Measurements from ENCODE around the gene MT1H.
"Not testable (repeated sequence)": the region's sequence is repeated elsewhere in the genome, so short reads cannot be mapped to it uniquely, and the experiment has no call there.

Gene MT1H
- total RNA-seq, result 0 to 11.6 (median 0.33) reads per million in 17 experiments

DNA sequence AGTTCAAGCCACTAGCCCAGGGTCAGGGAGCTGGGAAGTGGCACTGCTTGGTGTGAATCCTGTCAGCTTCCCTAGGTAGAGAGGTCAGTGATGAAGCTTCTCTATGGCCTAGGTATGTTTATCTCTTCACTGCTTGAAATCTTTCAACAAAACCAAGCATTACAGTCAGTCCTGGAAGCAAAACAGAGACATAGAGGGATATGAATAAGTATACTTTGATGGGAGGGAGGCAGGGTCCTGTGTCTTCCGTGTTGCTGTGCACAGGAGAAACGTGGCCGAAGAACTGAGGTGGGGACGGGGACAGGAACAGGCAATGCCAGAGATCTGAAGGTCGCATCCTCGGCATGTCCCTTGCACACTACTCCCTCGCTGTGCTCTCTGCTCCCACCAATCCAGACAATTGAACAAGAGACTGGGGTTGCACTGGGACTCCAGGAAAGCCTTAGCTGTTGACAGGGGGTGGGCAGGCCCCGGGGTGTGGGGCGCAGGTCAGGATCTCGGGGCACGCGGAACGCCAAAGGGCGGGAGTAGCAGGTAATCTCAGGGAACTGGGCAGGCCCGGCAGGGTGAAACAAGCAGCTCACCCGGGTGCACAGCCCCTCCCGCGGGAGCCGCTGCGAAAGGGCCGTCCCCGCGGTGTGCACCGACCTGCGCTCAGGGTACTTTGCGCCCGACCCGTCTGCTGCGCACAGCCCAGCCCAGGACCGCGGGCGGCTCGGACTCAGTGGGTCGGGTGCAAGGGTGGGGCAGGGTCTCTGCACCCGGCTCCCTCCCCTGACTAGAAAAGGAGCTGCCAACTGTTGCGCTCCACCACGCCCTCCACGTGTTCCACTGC lies at the start of gene MT1H:
Gene MT1H (plus strand): TSS at position 810 of the 835 bp plus-strand sequence. CDS start 71 bp downstream, outside the sequence.
- no peak for DNase-seq

DNA sequence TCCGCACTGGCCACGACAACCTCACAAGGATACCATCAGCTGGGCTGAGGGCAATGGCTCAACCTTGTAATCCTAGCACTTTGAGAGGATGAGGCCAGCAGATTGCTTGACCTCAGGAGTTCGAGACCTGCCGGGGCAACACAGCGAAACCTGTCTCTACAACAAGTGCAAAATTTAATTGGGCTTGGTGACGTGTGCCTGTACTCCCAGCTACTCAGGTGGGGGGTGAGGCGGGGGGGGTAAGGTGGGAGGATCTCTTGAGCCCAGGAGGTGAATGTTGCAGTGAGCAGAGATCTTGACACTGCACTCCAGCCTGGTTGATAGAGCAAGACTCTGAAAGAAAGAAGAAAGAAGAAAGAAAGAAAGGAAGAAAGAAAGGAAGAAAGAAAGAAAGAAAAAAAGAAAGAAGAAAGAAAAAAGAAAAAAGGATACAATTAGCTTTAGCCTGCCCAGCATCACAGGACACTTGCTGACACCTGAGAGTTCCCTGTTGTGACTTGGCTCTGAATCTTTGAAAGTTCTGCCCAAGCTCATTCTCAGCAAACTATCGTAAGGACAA lies 49.2 kb upstream of the MT1H start:
- DNase-seq, result no peak

DNA sequence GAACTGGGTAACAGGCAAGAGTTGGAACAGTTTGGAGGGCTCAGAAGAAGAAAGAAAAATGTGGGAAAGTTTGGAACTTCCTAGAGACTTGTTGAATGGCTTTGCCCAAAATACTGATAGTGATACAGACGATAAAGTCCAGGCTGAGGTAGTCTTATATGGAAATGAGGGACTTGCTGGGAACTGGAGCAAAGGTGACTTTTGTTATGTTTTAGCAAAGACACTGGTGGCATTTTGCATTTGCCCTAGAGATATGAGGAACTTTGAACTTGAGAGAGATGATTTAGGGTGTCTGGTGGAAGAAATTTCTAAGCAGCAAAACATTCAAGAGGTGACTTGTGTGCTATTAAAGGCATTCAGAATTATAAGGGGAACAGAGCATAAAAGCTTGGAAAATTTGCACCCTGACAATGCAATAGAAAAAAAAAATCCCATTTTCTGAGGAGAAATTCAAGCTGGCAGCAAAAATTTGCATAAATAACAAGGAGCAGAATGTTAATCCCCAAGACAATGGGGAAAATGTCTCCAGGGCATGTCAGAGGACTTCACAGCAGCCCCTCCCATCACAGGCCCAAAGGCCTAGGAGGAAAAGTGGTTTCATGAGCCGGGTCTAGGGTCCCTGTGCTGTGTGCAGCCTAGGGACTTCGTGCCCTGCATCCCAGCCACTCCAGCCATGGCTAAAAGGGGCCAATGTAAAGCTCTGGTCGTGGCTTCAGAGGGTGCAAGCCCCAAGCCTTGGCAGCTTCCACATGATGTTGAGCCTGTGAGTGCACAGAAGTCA lies 47.8 kb upstream of the MT1H start:
- DNase-seq, result not testable (repeated sequence)

DNA sequence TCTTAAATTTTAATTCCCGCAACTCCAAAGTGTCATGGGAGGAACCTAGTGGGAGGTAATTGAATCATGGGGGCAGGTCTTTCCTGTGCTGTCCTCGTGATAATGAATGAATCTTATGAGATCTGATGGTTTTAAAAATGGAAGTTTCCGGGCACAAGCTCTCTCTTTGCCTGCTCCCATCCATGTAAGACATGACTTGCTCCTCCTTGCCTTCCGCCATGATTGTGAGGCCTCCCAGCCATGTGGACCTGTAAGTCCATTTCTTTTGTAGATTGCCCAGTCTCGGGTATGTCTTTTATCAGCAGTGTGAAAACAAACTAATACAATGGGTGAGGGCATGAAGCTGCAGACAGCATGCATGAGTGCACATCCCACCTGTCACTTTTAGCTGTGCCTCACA lies 46.4 kb upstream of the MT1H start:
- DNase-seq, result not testable (repeated sequence)

DNA sequence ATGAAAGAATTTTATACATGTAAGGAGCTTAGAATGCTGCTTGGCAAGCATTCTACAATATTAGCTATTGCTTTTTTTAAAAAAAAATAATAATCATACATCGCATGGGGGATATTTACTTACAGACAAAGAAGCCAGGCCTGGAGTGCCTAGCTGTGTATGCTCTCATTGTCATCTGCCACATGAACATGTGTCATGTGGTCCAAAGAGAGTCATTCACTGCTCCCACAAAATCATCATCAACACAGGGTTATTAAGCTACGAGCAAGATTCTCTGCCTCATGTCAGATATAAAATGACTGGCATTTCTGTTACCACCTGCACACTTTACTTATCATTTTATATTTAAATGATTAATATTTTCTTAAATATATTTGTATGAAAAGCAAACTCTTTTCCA lies 46.0 kb upstream of the MT1H start:
- peak in 2 of 4 experiments; percentile 30 to 47 for DNase-seq

DNA sequence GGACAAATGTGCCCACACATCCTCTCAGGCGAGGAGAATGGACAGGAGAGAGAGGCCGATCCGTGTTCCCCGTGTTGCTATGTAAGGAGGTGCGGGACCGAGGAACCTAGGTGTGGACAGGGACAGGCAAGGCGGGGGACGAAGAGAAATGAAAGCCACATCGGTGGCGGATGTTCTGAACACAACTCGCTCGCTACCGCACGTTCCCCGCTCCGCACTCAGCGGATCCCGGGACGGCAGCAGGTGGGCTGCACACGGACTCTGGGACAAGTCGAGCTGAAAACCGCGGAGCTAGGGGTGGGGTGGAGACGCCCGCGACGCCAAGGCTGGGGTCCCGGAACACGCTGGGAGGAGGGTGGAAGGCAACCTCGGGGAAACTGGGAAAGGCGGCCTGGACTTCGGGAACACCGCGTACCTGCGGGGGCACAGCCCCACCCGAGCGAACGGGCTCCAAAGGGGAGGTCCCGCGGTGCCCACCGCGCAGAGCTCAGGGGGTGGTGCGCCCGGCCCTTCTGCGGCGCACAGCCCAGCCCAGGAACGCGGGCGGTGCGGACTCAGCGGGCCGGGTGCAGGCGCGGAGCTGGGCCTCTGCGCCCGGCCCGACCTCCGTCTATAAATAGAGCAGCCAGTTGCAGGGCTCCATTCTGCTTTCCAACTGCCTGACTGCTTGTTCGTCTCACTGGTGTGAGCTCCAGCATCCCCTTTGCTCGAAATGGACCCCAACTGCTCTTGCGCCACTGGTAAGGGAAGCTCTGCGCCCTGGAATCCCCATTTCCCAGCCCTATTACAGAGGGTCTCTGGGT lies 44.3 kb upstream of the MT1H start, which contains the start of gene MT1E:
Gene MT1E (plus strand): TSS at position 642 of the 803 bp plus-strand sequence. CDS start 71 bp downstream, at position 713.
- DNase-seq, result peak; percentile 78 to 86 (median 81)

DNA sequence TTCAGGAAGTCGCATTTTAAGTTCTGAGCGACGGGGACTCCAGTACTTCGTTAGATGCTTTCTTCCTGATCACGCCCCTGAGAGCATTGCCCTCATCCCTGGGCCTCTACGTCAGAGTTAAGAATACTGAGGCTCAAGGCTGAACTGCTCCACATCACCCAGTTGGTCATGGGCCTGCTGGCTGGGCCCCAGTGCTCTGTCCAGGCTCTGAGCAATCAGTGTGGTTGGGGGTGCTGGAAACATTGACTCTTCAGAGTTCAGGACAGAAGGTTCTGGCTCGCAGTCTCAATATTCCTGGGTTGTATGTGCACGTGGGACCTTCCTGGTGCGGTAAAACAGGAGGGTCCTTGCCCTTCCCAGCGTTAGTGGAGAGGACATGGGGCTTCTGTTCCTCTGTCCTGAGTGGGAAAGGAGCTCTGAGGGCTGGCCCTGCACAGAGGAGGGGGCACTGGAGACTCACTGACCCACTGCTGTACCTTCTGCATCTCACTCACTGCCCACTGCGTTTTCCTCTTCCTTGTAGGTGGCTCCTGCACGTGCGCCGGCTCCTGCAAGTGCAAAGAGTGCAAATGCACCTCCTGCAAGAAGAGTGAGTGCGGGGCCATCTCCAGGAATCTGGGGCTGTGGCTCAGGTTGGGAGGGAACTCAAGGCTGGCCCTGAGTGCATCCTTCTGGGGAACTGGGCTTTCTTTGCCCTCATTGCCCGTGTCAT lies 43.5 kb upstream of the MT1H start:
- DNase-seq, result peak; percentile 31 to 61 (median 39)

DNA sequence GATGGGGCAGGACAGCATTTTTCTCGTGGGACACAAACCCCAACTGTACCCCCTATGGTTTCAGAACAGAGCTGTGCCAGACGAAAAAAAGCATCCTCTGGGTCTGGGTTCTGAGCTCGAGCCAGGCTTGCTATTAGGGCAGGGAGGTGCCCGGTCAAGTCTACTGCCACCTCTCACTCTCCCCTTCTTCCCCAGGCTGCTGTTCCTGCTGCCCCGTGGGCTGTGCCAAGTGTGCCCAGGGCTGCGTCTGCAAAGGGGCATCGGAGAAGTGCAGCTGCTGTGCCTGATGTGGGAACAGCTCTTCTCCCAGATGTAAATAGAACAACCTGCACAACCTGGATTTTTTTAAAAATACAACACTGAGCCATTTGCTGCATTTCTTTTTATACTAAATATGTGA lies 42.9 kb upstream of the MT1H start:
- DNase-seq, result no peak

DNA sequence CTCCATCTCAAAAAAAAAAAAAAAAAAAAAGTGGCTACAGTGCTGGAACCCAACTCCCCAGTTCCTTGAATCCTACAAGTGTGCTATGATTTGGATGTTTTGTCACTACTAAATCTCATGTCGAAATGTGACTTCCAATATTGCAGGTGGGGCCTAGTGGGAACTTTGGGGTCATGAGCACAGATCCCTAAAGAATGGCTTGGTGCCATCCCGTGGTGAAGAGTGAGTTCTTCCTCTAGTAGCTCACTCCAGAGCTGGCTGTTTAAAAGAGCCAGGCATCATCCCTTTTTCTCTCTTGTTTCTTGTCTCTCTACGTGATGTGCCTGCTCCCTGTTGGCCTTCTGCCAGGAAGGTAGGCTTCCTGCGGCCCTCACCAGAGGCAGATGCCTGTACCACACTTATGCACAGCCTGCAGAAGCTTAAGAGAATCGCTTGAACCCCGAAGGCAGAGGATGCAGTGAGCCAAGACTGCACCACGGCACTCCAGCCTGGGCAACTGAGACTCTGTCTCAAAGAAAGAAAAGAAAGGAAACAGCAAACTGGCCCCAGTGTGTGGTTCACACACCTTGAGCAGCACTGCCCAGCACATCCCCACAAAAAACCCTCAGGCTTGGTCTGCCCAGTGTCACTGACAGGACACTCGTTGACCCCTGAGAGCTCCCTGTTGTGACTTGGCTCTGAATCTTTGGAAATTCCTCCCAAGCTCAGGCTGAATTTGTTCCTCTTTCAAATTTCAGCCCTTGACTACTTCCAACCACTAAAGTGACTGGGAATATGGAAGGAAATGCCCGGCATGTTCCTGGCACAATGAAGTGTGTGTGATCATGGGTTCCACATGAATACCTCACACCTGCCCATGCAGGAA lies 40.9 kb upstream of the MT1H start:
- no peak for DNase-seq

DNA sequence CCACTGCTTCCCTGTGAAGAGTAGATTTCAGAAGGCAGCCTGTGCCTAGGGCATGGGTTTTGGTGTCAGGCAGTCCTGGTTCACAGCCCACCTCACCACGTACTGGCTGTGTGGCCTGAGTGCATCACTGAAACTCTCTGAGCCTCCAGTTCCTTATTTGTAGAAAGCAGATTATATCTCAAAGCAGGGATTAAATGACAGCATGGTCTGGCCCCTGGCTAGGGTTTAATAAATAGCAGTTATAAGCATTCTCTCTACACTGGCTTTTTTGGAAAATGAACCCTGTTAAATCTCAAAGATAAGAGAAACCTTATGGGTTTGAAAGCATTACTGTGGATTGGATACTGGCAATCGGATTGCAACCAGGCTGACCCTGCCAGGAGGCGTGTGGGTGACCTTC lies 40.1 kb upstream of the MT1H start:
- DNase-seq, result peak in 1 of 4 experiments; percentile 22

DNA sequence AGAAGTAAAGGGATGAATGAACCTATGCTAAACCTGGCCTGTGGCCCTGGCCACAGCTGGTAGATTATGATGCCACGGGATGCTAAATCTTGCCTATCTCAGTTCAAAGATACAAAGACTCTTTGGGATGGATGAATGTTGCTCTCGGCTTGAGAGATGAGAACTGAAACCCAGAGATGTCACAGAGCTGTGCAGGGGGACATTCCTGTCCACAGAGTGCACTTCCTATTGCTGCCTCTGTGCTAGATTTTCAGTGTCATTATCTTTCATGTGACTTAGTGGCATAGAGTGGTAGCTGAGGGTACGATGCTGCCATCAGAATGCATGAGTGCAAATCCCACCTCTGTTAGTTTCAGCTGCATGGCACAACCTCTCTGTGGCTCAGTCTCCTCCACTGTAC lies 39.5 kb upstream of the MT1H start:
- peak in 2 of 4 experiments; percentile 21 to 39 for DNase-seq

DNA sequence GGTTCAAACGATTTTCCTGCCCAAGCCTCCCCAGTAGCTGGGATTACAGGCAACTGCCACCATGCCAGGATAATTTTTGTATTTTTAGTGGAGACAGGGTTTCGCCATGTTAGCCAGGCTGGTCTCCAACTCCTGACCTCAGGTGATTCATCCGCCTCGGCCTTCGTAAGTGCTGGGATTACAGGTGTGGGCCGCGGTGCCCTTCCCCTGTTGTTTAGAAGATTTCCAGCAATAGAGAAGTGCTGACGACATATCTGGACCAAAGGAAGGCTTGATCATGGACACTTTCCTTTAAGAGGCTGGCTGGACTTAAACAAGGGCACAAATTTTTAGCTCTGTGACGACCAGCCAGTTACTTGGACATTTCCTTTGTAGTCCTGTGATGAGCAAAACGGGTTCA lies 38.4 kb upstream of the MT1H start:
- no peak for DNase-seq

DNA sequence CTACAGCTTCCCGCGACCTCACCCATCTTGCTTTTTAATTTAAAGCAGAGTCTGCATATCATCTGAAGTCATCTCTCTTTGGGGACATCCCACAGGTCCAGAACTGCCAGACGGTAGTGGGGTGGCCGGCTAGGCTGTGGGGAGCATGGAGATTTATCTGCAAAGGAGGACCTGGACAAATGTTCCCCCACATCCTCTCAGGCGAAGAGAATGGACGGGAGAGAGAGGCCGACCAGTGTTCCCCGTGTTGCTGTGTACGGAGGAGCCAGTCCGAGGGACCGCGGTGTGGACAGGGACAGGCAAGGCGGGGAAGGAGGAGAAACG lies 37.8 kb upstream of the MT1H start:
- peak in 1 of 4 experiments; percentile 32 for DNase-seq

DNA sequence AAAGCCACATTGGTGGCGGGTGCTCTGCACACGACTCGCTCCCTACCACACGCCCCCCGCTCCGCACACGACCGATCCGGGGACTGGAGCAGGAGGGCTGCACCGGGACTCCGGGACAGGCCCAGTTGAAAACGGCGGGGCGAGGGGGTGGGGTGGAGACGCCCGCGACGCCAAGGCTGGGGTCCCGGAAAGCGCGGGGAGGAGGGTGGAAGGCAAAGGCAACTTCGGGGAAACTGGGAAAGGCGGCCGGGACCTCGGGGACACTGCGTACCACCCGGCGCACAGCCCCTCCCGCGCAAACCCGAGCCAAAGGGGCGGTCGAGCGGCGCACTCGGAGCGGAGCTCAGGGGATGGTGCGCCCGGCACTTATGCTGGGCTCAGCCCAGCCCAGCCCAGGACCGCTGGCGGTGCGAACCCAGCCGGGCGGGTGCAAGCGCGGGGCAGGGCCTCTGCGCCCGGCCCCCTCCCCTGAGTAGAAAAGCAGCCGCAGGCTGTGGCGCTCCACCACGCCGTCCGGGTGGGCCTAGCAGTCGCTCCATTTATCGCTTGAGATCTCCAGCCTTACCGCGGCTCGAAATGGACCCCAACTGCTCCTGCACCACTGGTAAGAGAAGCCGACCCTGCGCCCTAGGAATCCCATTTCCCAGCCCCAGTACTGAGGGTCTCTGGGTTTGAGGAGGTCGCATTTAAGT lies 37.3 kb upstream of the MT1H start, which contains the start of gene MT1M:
Gene MT1M (plus strand): TSS at position 504 of the 692 bp plus-strand sequence. CDS start 73 bp downstream, at position 577.
- DNase-seq, result peak in 1 of 4 experiments; percentile 43

DNA sequence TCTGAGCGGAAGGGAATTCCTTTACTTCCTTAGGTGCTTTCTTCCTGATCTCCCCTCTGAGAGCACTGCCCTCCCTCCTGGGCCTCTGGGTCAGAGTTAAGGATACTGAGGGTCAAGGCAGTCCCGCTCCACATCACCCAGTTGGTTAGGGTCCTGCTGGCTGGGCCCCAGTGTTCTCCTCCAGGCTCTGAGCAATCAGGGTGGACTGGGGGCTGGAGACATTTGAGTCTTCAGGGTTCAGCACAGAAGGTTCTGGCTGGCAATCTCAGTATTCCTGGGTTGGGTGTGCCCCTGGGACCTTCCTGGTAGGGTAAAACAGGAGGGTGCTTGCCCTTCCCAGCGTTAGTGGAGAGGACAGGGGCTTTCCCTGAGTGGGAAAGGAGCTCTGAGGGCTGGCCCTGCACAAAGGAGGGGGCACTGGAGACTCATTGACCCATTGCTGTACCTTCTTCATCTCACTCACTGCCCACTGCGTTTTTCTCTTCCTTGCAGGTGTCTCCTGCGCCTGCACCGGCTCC lies 36.7 kb upstream of the MT1H start:
- no peak for DNase-seq

DNA sequence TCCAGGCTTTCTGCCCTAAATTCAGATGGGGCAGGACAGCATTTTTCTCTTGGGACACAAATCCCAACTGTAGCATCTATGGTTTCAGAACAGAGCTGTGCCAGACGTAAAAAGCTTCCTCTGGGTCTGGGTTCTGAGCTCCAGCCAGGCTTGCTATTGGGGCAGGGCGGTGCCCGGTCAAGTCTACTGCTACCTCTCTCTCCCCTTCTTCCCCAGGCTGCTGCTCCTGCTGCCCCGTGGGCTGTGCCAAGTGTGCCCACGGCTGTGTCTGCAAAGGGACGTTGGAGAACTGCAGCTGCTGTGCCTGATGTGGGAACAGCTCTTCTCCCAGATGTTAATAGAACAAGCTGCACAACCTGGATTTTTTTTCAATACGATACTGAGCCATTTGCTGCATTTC lies 36.1 kb upstream of the MT1H start:
- DNase-seq, result no peak

DNA sequence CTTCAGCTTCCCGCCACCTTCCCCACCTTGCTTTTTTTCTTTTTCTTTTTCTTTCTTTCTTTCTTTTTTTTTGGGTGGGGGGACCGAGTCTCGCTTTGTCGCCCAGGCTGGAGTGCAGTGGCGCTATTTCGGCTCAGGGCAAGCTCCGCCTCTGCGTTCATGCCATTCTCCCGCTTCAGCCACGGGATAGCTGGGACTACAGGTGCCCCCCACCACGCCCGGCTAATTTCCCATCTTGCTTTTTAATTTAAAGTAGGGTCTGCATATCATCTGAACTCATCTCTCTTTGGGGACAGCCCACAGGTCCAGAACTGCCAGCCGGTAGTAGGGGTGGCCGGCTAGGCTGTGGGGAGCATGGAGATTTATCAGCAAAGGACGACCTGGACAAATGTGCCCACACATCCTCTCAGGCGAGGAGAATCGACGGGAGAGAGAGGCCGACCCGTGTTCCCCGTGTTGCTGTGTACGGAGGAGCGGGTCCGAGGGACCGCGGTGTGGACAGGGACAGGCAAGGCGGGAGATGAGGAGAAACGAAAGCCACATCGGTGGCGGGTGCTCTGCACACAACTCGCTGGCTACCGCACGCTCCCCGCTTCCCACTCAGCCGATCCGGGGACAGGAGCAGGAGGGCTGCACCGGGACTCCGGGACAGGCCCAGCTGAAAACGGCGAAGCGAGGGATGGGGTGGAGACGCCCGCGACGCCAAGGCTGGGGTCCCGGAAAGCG lies 34.7 kb upstream of the MT1H start:
- peak in 1 of 4 experiments; percentile 19 for DNase-seq

DNA sequence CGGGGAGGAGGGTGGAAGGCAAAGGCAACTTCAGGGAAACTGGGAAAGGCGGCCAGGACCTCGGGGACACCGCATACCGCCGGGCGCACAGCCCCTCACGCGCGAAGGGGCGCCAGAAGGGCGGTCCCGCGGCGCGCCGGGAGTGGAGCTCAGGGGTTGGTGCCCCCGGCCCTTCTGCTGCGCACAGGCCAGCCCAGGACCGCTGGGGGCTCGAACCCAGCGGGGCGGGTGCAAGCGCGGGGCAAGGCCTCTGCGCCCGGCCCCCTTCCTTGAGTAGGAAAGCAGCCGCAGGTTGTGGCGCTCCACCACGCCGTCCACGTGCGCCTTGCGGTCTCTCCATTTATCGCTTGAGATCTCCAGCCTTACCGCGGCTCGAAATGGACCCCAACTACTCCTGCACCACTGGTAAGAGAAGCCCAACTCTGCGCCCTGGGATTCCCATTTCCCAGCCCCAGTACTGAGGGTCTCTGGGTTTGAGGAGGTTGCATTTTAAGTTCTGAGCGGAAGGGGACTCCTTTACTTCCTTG lies 34.1 kb upstream of the MT1H start:
- no peak for DNase-seq

All from suppressor macrophage (primary cell).